Activated CD8-positive, alpha-beta memory T cell treated with anti-CD3 and anti-CD28 coated beads, Interleukin-2, amount 50 U/mL, for 4 hours (primary cell): ENCODE results near the gene TEX14.
"Not testable (repeated sequence)": the region's sequence is repeated elsewhere in the genome, so short reads cannot be mapped to it uniquely, and the experiment has no call there.

Experiments used
- DNase-seq: peaks from one replicate; pipeline ENCODE4 v3.0.0-alpha.2; 2020

The TEX14 gene

DNA sequence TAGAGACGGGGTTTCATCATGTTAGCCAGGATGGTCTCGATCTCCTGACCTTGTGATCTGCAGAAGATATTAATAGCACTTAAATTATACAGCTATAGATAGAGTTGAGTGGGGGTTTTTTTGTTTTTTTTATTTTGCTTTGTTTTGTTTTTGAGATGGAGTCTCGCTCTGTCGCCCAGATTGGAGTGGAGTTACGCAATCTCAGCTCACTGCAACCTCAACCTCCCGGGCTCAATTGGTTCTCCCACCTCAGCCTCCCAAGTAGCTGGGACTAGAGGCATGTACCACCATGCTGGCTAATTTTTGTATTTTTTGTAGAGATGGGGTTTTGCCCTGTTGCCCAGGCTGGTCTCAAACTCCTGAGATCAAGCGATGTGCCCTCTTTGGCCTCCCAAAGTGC is 1.8 kb downstream of the TEX14 start:
- not testable (repeated sequence) for DNase-seq

DNA sequence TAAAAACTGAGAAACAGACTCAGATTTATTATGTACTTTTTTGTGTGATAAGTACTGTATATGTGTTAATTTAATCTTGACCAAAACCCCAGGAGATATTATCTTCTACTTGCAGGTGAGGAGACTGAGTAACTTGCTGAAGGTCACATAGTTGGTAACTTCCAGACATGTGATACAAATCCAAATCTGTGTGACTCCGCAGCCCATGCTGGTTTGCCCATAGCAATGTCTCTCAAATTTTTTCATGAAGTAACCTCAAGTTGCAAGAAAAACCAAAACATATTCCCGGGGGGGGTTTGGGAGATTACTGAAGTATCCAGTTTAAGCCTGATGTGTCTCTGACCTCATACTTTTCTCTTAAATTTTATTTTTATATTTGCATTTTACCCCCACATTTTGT is 3.3 kb downstream of the TEX14 start:
- DNase-seq: no peak

DNA sequence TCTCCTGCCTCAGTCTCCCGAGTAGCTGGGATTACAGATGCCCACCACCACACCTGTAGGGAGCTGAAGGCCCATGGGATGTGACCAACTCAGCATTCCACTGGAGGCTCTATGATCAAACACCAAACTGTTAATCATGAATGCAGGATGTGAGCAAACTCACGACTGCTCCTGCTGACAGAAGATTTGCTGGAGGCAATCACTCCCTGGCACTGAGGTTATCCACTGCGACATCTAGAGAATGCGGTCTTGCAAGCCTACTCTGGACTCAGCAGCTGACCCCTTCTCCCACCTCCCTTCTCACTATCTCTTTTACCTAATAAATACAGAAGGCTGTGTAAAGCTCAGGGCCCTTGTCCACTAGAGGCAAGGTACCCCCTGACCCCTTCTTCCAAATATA is 4.9 kb downstream of the TEX14 start:
- no peak for DNase-seq

DNA sequence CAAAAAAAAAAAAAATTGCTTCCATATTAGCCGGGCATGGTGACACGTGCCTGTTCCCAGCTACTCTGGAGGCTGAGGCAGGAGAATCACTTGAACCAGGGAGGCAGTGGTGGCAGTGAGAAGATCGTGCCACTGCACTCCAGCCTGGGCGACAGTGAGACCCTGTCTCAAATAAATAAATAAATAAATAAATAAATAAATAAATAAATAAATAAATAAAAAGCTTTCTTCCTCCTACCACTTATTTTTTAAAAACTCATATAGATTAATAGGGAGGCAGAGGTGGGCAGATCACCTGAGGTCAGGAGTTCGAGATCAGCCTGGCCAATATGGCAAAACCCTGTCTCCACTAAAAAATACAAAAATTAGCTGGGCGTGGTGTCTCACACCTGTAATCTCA is 7.4 kb downstream of the TEX14 start:
- not testable (repeated sequence) for DNase-seq

DNA sequence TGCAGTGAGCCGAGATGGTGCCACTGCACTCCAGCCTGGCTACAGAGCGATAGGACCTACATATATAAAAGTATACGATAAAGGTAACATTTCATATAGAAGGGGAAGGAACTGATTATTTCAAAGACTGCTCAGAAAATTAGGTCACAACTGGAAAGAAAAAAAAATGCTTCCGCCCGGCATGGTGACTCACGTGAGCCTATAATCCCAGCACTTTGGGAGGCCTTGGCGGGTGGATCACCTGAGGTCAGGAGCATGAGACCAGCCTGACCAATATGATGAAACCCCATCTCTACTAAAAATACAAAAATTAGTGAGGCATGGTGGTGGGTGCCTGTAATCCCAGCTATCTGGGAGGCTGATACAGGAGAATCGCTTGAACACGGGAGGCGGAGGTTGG is 7.8 kb downstream of the TEX14 start:
- no peak for DNase-seq

DNA sequence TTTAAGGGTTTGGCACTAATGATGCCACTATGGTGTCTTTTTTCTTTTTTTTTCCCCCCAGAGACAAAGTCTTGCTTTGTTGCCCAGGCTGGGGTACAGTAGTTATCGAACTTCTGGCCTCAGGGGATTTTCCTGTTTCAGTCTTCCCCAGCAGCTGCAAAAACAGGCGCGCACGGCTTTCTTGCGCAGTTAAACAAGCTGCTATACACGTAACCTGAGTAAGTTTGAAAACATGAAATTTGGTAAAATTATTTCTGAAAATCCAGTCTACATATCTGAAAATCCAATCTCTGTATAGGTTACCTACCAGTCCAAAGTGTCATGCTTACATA is 11.8 kb downstream of the TEX14 start:
- DNase-seq: no peak

DNA sequence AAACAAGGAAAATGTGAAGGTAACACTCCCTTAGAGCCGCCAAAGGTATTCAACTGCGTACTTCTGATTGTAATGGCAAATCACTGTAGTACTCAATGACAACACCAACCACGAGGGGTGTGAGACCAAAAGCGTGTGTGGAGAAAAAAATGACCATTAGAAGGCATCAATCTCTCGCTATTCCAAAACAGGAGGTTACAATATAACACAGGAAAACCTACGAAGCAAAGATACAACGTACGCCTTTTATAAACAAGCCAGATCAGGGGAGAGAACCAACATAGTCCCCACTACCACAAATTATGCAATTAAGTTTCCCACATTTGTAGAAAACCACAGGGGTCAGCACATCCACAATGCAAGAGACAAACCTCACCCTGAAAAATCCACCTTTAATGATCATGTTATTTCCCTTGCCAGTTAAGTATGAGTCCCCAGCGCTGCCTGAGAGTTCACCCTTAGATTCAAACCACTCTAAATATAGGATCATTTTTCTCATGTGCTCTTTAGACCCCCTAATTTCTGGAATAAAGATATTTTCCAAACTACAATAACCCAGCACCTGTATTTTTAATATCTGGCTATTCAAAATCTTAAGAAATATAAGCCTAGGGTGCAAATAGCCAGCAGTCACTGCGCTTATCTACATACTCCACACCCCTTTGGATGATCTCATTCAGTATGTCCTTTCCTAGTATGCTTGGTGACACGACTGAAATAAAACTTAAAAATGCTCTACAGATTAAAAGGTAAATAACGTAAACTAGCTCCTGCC is 12.4 kb downstream of the TEX14 start:
- DNase-seq: no peak

DNA sequence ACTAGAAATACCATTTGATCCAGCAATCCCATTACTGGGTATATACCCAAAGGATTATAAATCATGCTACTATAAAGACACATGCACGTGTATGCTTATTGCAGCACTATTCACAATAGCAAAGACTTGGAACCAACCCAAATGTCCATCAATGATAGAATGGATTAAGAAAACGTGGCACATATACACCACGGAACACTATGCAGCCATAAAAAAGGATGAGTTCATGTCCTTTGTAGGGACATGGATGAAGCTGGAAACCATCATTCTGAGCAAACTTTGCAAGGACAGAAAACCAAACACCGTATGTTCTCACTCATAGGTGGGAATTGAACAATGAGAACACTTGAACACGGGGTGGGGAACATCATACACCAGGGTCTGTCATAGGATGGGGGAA is 13.6 kb downstream of the TEX14 start:
- not testable (repeated sequence) for DNase-seq

DNA sequence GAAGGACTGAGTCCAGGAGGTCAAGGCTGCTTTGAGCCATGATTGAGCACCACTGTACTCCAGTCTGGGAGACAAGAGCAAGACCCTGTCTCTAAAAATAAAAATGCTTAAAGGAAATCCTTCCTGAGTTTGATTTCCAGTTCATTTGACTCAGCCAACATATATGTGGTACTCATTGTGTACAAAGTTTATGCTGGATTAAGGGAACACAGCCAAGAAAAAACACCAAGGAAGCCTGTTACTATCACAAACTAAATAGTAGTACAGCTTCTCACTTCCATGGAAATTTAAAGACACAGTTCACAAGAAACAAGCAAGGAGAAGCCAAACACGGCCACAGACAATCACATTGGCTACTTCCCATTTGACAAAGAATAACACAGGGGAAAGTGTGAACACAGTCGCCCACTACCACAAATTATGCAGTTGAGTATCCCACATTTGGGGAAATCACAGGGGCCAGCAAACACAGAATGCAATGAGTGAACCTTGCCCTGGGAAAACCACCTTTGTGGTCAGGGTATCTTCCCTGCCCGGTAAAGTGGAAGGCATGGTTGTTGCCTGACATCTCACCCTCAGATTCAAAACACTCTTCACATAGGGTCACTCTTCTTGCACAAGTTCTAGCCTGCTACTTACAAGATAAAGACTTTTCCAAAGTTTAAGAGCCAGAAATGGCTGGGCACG is 14.5 kb downstream of the TEX14 start:
- DNase-seq: no peak

DNA sequence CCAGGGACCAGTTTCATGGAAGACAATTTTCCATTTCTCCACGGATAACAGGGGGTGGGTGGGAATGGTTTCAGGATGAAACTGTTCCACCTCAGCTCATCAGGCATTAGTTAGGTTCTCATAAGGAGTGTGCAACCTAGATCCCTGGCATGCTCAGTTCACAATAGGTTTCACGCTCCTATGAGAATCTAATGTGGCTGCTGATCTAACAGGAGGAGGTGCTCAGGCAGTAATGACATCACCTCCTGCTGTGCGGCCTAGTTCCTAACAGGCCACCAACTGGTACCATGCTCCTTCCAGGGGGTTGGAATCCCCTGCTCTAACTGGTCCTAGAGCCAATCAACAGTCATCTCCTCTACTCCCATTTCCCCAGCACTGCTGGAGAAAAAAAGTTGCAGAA is 19.9 kb downstream of the TEX14 start:
- DNase-seq: no peak

DNA sequence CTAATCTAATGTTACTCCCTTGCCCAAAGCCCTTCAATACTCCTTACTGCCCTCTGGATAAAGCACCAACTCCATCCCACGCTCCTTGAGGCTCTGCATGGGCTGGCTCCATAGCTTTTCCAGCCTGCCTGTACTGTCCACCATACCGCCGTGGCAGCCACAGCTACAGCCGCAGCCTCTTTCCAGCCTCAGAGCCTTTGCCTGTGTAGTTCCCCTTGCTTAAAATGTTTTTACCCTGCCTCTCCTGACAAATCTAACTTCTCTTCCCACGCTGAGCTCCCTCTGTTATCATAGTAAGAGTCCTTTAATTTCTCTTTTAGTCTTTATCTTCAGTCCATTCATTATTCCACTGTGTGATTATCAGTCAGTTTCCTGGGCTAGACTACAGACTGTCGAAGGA is 22.0 kb downstream of the TEX14 start:
- no peak for DNase-seq

DNA sequence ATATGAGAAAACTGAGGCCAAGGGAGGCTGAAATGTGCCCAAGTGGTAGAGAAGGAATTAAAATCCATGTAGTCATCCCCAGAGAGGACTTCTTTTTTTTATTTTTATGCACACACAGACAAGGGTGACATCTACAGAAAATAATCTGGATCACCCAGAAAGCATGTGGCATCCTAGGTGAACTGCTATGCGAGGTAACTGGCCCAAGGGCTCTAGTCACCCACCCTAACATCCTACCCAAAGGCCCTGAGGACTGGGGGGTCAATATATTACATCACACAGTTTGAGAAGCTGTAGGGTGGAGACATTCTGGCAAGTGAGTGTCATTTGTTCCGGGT is 23.3 kb downstream of the TEX14 start:
- no peak for DNase-seq

DNA sequence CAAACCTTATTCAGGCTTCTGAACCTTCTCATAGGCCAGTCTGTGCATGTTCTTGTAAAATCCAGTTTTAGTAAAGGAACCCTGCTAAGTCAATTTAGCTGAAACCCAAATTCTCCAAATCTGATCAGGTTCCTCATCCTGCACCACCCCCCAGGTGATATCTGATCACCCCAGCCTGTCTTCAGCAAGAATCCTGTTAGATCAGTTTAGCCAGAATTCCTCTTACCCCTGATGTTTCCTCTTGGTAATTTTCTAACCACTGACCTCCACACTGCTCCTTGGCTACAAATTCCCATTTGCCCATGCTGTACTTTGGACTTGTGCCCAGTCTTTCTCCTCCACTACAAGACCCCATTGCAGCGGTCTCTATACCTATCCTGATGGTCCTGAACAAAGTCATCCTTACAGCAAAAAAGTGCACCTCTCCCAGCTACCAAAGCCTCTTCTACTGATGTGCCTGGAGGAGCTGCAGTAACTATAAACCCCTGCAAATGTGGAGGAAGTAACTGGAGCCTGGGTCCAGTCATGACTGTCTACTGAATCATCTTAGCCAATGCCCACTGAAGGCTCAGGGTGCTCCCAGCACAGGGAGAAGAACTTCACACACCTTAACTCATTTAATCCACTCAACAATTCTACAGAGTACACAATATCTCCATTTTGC is 23.8 kb downstream of the TEX14 start:
- no peak for DNase-seq

DNA sequence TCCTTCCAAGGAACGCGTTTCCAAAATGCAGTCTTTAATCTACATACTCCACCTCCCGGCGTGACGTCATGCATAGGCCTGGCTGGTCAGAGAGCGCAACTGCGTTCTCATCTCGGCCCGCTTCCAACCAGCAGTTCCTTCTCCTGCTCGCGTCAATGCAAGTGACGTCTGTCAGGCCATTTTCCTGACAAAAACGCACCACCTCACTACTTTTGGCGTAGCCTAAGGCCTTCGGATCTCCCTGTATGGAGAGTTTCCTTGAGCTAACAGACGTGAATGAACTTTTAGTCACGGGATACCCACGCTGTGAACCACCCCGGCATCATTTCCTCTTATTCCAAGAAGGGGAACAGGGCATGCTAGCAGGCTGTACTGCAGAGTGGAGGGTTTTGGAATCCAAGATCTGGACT is 25.0 kb downstream of the TEX14 start:
- peak; percentile 20 for DNase-seq

DNA sequence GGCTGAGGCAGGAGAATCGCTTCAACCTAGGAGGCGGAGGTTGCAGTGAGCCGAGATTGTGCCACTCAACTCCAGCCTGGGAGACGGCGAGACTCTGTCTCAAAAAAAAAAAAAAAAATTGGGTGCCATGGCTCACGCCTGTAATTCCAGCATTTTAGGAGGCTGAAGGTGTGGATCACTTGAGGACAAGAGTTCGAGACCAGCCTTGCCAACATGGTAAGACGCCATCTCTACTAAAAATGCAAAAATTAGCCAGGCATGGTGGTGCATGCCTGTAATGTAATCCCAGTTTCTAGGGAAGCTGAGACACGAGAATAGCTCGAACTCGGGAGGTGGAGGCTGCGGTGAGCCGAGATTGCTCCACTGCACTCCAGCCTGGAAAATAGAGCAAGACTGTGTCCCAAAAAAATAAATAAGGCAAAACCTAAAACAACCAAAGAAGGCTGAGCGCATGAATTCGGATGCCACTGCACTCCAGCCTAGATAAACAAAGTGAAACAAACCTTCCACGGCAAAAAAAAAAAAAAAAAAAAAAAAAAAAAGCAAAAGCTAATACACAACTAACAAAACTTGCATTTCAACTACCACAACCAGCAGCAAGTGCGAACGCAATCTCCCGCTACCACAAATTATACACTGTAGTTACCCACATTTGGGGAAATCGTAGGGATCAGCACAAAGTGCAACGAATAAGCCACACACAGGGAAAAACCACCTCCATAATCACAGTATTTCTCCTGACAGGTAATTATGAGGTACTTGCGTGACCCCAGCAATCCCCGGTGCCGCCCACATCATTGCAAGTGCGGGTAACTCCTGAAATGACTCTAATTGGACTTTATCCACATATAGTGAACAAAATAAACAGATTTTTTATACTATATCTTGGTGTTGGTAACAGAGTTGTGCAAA is 25.6 kb downstream of the TEX14 start:
- DNase-seq: no peak

DNA sequence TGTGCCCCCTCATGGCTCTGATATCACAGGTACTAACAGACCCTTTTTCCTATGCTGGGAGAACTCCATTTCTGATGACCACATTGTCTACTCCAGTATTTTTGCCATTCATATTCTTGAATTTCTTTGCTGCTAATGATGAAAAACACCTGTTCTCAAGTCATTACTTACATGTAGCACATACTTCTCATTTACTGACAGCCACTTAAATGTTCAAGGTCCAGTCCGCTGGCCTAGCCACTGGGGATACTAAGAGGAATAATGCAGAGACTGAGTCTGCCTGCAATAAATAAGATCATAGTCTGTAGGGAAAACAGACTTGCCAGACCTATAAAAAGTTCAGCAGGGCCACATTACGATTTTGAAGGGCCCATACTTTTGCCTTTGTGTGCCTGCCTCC is 27.5 kb downstream of the TEX14 start:
- DNase-seq: no peak

DNA sequence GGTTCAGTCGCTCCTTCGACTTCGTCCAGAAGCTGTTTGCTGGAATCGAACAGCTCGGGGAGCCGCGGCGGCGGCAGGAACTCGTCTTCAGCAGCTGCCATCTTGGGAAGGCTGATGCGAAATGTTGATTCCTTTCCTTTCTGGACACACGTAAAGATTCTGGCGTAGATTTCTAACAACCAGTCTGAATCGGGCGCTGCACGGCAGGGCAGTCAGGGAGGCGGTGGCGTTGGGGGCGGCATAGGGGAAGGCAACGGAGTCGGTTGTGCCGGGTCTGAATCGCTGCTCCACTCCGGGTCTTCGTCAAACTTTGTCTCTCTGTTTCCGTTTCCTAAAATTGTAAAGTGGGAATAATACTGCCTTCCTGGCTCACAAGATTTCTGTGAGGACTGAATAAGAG is 30.3 kb downstream of the TEX14 start:
- no peak for DNase-seq

DNA sequence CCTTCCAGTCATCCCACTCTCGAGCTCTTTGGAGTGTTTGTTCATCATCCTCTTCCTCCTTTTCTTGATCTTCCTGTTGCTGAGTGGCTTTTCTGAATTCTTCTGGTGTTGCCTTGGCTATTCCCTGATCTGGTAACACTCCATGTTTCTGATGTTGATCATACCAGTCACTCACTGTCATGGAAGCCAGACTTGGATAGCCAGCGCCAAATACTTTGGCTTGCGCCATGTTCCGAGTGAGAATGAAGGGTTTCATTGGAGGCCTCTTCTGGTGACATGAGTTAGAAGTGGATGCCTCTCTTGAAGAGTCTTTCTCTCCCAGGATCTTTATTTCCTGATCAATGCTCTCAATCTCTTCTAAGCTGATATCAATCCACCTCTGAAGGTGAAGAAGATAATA is 31.2 kb downstream of the TEX14 start:
- no peak for DNase-seq

DNA sequence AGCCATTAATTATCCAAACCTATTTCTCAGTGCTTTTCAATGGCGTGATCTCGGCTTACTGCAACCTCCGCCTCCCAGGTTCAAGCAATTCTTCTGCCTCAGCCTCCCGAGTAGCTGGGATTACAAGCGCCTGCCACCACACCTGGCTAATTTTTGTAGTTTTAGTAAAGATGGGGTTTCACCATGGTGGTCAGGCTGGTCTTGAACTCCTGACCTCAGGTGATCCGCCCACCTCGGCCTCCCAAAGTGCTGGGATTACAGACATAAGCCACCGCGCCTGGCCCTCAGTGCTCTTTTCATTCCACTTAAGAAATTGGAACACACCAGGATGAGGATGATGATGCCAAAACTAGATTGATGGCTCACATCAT is 32.1 kb downstream of the TEX14 start:
- not testable (repeated sequence) for DNase-seq

DNA sequence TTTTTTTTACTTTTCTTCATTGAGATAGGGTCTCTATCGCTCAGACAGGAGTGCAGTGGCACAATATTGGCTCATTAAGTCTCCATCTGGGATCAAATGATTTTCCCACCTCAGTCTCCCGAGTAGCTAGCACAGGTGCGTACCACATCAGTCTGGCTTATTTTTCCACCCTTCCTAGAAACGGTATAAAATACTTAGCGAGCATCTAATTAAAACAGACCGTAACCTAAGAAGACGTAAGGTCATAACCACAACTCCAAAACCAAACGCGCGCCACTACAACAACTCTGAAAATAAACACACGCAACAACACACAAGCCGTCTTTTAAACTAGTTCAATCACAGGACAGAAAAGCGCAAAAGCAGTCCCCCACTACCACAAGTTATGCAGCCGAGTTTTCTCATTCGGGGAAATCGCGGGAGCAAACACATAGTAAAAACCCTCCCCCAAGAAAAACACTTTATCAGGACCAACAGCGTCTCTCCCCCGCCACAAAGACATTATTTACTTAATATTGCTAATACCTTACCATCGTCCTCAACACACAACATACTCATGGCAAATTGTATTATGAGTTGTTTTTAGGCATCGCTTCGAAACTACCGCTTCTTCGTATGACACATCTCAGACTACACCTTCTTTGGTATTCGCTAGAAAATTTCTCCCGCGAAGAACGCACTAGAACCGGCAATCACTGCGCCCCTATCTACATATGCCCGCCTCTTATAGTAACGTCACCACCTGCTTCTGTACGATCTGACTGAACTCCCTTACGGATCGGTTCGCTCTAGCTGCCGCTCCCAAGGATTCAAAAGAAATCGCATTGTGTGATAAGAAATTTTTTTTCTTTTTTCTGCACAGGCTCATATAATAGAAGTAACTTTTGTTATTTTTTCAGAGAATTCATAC is 32.8 kb downstream of the TEX14 start:
- peak; percentile 63 for DNase-seq

DNA sequence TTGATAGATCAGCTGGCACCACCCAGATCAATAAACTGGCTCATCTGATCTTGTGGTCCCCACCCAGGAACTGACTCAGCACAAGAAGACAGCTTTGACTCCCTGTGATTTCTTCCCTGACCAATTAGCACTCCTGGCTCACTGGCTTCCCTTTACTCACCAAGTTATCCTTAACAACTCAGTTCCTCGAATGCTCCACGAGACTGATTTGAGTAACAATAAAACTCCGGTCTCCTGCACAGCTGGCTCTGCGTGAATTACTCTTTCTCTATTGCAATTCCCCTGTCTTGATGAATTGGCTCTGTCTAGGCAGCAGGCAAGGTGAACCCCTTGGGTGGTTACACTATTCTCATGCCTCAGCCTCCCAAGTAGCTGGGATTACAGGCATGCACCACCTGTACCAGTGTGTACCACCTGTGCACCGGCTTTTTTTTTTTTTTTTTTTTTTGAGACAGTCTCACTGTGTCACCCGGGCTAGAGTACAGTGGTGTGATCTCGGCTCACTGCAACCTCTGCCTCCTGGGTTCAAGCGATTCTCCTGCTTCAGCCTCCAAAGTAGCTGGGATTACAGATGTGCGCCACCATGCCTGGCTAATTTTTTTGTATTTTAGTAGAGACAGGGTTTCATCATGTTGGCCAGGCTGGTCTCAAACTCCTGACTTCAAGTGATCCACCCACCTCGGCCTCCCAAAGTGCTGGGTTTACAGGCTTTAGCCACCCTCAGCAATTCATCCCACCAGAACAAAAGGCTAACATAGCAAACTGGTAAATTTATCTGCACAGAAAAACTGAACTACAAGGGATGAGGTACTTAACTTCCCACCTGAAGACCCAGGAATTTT is 33.7 kb downstream of the TEX14 start:
- DNase-seq: not testable (repeated sequence)
